WI38 (cell line): ENCODE data around the gene PURA.

Experiments used
- H3K4me3 ChIP-seq: 2 replicates; pipeline ENCODE4 v1.5.1; 2011; ENCODE audit warnings: low read depth, mild to moderate bottlenecking, control low read depth, low read length
- TF ChIP-seq, protein P1 (sequence below): IDR thresholded peaks from 2 replicates; pipeline ENCODE4 v1.5.1; 2012; ENCODE audit warnings: low read depth, mild to moderate bottlenecking, control low read depth, low read length

The PURA gene

DNA sequence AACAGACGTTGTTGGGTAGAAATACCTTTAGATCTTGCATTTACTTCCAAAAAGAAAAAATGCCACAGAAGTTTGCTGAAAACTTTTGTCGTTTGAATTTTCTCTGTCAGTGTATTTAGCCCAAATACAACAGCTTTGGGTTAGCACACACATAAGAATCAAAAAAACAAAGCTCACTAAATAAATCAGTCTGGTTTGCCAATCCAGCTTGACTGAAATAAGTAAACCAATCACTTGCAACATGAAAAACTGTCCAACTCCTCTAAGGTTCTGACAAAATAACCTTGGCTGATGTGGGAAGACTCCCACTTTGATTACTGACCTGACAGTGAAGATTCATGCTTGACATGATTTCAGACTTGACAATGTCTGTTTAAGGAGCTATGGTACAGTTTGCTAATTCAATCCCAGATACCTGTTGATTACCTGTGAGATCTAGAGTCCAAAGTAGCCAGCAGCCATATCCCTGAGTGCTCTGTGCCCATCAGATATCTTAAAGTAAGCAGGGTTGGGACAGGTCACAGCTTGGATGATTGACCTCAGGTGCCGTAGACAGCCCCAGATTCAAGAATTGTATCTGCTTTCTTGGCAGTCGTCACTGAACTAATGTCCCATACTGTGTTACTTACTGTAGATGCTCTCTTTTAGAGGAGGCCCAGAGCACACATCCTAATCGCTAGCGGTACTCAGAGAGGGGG is 12.6 kb downstream of the PURA start:
- no peak overlapping the region for H3K4me3 ChIP-seq
- TF ChIP-seq, protein P1, sequence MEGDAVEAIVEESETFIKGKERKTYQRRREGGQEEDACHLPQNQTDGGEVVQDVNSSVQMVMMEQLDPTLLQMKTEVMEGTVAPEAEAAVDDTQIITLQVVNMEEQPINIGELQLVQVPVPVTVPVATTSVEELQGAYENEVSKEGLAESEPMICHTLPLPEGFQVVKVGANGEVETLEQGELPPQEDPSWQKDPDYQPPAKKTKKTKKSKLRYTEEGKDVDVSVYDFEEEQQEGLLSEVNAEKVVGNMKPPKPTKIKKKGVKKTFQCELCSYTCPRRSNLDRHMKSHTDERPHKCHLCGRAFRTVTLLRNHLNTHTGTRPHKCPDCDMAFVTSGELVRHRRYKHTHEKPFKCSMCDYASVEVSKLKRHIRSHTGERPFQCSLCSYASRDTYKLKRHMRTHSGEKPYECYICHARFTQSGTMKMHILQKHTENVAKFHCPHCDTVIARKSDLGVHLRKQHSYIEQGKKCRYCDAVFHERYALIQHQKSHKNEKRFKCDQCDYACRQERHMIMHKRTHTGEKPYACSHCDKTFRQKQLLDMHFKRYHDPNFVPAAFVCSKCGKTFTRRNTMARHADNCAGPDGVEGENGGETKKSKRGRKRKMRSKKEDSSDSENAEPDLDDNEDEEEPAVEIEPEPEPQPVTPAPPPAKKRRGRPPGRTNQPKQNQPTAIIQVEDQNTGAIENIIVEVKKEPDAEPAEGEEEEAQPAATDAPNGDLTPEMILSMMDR: no peak

DNA sequence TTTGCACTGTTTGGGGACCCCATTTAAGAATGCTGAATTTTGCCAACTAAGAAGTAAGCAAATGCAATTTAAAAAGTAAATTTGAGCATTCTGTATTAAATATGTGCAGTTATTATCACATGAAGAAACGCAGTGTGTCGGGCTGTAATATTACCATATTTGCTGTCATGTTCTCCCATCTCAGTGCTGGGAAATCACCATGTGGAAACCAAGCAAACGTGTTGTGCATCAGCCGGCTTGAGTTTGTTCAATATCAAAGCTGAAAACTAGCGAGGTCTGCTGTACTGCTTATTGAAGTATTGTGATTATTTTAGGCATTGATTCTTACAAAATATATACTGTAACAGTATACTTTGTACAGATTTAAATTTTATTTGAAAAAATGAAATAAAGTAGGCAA is 14.5 kb downstream of the PURA start:
- no peak overlapping the region for H3K4me3 ChIP-seq
- TF ChIP-seq, protein P1: no peak

DNA sequence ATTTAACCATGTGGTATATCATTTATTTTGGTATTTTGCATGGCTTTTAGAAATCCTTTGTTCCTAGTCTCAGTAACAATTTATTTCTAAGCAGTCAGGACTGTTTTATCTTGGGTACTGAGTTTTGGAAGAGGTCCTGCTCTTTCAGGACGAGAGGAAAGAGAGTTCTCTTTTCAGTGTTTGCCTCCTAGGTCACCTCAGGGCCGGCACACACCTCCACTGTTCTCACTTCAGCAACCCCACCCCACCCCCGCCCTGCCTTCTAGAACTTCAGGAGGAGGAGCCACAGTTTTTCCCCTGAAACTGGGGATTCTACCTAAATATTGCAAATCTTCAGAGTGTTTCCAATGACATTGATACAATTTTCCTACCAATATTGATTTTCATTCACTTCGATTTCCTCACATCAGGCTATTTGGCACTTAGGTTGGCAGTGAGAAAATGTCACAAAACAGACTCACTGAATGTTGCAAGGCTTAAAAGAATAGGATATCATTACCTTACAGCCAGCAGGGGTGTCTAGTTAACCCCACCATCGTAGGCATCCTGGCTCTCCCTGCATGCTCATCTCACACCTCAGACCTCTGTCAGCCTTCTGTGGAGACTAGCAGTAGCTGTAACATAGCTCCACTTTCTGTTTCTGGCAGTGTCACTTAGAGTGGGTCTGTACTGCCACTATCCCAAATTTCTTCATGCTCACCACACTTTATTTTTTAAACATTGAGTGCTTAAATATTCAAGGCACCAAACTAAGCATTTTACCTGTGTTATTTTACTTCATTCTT is 17.2 kb downstream of the PURA start:
- TF ChIP-seq, protein P1: no peak

DNA sequence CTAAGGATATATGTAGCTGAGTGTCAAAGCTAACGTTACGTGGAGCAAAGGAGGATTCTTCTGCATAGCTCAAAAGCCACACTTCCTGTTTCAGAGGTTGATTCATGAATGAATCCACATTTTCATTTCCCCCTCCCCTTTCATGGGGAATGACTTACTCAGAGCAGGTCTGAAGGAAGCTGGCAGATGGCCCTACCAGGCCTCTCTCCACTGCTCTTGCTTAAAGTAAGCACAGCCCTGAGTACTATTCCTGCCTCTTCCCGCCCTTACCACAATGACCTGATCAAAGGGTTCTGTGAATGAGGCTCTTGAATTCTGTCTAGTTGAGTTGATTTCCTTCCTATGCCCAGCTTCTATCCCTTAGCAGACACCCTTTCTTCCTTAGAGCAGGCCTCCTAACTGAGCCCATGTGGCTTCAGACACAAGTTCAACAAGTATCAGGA is 18.1 kb downstream of the PURA start:
- TF ChIP-seq, protein P1: no peak
- H3K4me3 ChIP-seq: no peak overlapping the region

More for the DNA sequence above, 17.2 kb downstream of the PURA start:
- no peak overlapping the region for H3K4me3 ChIP-seq

DNA sequence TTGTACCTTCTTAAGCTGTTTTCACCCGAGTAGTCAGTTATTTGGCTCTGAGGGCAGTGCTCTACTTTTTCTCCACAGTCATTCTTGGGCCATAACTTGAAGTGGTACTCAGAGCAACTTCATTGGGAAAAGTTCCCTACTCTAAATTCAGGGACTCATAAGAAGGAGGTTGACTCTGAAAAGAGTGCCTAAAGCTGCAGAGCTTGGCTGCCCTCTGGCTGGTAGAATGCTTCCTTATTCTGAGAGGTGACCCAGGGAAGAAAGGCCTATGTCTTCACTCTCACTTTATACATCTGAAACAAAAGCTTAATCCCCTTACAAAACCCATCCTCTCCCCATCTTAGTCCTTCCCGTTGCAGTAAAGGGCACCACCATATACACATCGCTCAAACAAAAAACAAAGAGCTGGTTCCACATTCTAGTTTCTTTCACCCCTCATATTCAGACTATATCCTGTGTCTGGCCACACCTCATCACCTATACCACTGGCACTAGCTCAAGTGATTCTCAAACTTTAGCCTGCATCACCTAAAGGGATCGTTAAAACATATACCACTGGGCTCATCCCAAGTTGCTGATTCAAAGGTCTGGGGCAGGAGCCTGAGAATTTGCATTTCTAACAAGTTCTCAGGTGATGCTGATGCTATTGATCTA is 19.7 kb downstream of the PURA start:
- no peak overlapping the region for H3K4me3 ChIP-seq
- TF ChIP-seq, protein P1: no peak

DNA sequence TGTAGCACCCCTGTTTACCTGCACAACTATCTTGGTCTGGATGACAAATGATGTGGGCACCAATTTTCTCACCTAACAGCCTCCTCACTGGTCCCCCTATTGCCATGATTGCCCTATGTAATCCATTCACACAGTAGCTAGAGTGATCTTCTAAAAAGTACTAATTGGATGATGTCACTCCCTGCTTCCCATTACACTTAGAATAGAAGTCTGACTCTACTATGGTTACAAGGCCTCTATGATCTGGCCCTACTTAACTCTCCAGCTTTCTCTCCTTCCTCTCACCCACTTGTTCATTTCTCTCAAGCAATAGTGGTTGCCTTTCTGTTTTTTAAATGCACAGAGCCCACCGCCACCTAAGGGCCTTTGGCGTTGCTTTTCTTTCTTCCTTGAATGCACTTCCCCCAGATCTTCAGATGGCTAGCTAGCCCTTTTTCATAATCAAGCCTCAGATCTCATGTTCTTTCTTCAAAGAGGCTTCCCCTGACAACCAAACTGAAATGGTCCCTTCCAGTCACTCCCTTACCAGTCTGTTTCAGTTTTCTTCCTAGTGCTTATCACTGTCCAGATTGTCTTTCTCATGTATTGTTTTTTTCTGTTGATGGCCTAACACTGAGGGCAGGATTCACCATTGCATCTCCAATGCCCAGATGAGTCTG is 20.5 kb downstream of the PURA start:
- TF ChIP-seq, protein P1: no peak
- H3K4me3 ChIP-seq: no peak overlapping the region
